Ishikawa (cell line): ENCODE results near the gene PROS1.

Source experiments
- CEBPB ChIP-seq: IDR thresholded peaks from 2 replicates; pipeline ENCODE4 v1.6.1; 2012
- CREB1 ChIP-seq: IDR thresholded peaks from 2 replicates; pipeline ENCODE4 v1.6.1; 2012; ENCODE audit warnings: low read depth
- EGR1 ChIP-seq: IDR thresholded peaks from 2 replicates; pipeline ENCODE4 v1.6.1; 2012
- EP300 ChIP-seq: IDR thresholded peaks from 2 replicates; pipeline ENCODE4 v1.6.1; 2012; ENCODE audit warnings: borderline replicate concordance
- FOXM1 ChIP-seq: IDR thresholded peaks from 2 replicates; pipeline ENCODE4 v1.6.1; 2012; ENCODE audit warnings: low read depth, borderline replicate concordance
- NFIC ChIP-seq: IDR thresholded peaks from 2 replicates; pipeline ENCODE4 v1.6.1; 2012
- RAD21 ChIP-seq: IDR thresholded peaks from 2 replicates; pipeline ENCODE4 v1.6.1; 2012; ENCODE audit warnings: low read depth
- TAF1 ChIP-seq: IDR thresholded peaks from 2 replicates; pipeline ENCODE4 v1.6.1; 2012; ENCODE audit warnings: low read depth, mild to moderate bottlenecking
- TCF12 ChIP-seq: IDR thresholded peaks from 2 replicates; pipeline ENCODE4 v1.6.1; 2012; ENCODE audit warnings: low read depth
- TEAD4 ChIP-seq: IDR thresholded peaks from 2 replicates; pipeline ENCODE4 v1.6.1; 2012
- YY1 ChIP-seq: IDR thresholded peaks from 2 replicates; pipeline ENCODE4 v1.6.1; 2012; ENCODE audit warnings: low read depth
- ZBTB7A ChIP-seq: IDR thresholded peaks from 2 replicates; pipeline ENCODE4 v1.6.1; 2012; ENCODE audit warnings: low read depth
- TF ChIP-seq, protein P1 (sequence below): IDR thresholded peaks from 2 replicates; pipeline ENCODE4 v1.6.1; 2012
- TF ChIP-seq, protein P2 (sequence below): IDR thresholded peaks from 2 replicates; pipeline ENCODE4 v1.6.1; 2012
- TF ChIP-seq, protein P3 (sequence below): IDR thresholded peaks from 2 replicates; pipeline ENCODE4 v1.6.1; 2012; ENCODE audit warnings: low read depth, mild to moderate bottlenecking

PROS1 gene

DNA sequence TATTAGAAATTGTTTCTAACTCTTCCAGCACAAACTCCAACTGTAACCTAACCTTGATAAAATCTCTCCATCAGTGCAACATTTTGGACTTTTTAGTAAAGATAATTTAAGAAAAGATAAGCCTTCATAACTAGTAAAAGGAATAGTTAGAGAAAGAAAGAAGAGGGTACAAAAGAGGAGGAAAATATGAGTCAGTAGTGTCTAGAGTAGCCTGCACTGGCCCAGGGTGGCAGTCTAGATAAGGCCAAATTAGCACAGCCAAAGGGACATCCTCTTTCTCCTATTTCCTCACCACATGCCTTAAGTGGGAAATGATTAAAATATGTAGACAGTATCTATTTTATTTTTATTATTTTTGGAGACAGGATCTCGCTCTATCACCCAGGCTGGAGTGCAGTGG lies 3.7 kb downstream of the PROS1 start:
- TF ChIP-seq YY1 (no peak), TAF1 (no peak), RAD21 (no peak), CREB1 (no peak), EP300 (no peak), FOXM1 (no peak), CEBPB (no peak), NFIC (no peak)

DNA sequence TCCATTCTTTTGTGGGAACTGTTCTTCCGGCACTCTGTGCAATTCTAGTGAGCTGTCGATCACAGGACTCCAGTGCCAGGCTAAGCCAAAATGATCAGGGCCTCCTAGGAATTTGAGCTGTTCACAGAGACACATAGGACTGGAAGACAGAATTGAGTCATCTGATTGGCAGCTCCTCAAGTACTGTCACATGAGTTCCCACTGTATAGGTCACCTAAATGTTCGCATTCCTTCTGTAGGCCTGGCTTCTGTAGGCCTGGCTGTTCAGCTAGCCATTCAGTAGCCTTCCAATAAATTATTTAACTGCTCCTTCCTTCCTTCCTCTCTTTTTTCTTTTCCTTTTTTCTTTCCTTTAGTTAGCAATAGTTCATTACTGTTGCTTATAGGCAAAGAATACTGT lies 4.3 kb downstream of the PROS1 start:
- no peak for TF ChIP-seq TCF12
- TF ChIP-seq FOXM1 = no peak
- TF ChIP-seq, protein P1, sequence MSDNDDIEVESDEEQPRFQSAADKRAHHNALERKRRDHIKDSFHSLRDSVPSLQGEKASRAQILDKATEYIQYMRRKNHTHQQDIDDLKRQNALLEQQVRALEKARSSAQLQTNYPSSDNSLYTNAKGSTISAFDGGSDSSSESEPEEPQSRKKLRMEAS = no peak
- TF ChIP-seq, protein P2, sequence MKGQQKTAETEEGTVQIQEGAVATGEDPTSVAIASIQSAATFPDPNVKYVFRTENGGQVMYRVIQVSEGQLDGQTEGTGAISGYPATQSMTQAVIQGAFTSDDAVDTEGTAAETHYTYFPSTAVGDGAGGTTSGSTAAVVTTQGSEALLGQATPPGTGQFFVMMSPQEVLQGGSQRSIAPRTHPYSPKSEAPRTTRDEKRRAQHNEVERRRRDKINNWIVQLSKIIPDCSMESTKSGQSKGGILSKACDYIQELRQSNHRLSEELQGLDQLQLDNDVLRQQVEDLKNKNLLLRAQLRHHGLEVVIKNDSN = no peak
- TF ChIP-seq EP300 = no peak

DNA sequence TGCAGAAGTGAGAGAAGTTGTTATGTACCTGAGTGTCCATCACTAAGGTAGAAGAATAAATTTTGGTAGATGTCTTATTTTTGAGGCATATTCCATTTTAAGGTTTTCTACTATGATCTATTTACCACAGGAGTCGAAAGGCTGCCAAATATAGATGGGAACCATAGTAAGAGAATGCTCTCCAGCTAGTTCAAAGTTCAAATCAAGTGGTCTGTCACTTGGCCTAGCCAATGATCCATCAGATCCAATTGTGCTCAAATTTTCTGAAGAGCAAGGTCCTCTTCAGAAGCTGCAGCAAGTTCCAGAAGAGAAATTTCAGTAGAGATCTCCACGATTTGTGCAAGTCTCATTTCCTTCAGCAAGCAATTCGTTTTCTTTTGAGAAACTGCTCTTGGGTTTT lies 10.9 kb downstream of the PROS1 start:
- TF ChIP-seq NFIC = no peak
- no peak for TF ChIP-seq TCF12
- no peak for TF ChIP-seq TEAD4
- TF ChIP-seq ZBTB7A = no peak
- no peak for TF ChIP-seq TAF1
- TF ChIP-seq EP300 = no peak
- TF ChIP-seq, protein P1 = no peak
- TF ChIP-seq, protein P3, sequence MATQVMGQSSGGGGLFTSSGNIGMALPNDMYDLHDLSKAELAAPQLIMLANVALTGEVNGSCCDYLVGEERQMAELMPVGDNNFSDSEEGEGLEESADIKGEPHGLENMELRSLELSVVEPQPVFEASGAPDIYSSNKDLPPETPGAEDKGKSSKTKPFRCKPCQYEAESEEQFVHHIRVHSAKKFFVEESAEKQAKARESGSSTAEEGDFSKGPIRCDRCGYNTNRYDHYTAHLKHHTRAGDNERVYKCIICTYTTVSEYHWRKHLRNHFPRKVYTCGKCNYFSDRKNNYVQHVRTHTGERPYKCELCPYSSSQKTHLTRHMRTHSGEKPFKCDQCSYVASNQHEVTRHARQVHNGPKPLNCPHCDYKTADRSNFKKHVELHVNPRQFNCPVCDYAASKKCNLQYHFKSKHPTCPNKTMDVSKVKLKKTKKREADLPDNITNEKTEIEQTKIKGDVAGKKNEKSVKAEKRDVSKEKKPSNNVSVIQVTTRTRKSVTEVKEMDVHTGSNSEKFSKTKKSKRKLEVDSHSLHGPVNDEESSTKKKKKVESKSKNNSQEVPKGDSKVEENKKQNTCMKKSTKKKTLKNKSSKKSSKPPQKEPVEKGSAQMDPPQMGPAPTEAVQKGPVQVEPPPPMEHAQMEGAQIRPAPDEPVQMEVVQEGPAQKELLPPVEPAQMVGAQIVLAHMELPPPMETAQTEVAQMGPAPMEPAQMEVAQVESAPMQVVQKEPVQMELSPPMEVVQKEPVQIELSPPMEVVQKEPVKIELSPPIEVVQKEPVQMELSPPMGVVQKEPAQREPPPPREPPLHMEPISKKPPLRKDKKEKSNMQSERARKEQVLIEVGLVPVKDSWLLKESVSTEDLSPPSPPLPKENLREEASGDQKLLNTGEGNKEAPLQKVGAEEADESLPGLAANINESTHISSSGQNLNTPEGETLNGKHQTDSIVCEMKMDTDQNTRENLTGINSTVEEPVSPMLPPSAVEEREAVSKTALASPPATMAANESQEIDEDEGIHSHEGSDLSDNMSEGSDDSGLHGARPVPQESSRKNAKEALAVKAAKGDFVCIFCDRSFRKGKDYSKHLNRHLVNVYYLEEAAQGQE = no peak
- TF ChIP-seq EGR1 = no peak
- TF ChIP-seq FOXM1 = no peak
- no peak for TF ChIP-seq CREB1
- TF ChIP-seq, protein P2 = no peak
- no peak for TF ChIP-seq CEBPB
- no peak for TF ChIP-seq RAD21
- no peak for TF ChIP-seq YY1

DNA sequence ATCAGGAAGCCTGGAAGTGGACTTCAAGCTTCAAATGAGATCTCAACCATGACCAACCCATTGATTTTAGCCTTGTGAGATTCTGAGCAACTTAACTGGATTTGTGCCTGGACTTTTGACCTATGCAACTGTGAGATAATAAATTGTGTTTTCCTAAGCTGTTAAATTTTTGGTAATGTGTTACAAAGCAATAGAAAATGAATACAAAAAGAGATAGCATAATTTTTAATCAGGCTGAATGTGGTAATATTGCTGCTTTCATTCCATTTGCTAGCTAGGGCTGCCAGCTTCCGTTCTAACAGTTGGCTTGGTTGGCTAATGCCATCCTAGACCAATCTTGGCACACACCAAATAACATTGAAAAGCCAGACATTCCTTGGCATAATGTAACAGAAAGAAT lies 12.2 kb downstream of the PROS1 start:
- TF ChIP-seq, protein P1 = no peak
- TF ChIP-seq ZBTB7A (no peak), EP300 (no peak), EGR1 (no peak), FOXM1 (no peak), TCF12 (no peak), YY1 (no peak), RAD21 (no peak), CEBPB (no peak), CREB1 (no peak), NFIC (no peak), TAF1 (no peak)
- TF ChIP-seq, protein P2 = no peak
- TF ChIP-seq, protein P3 = no peak

DNA sequence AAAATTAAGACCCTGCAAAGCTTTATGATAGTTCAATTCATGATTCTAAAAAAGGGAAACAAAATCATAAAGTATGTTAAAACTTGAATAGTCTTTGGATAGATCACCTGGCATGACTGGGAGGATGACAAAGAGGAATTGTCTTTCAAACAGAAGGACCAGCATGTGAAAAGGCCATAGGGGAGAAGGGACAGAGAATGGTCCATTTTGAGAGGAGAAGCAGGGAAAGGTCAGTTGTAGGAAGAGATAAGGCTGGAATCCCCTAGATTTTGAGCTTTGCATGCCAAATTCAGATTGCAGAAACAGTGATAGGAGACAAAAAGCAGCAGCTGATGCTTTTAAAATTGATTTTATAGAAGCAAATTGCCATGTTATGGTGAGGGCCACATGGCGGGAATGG lies 12.7 kb downstream of the PROS1 start:
- TF ChIP-seq EGR1 = no peak
- TF ChIP-seq CEBPB = no peak
- no peak for TF ChIP-seq TCF12
- no peak for TF ChIP-seq EP300
- no peak for TF ChIP-seq RAD21
- no peak for TF ChIP-seq FOXM1
- no peak for TF ChIP-seq CREB1
- TF ChIP-seq ZBTB7A = no peak
- TF ChIP-seq, protein P2 = no peak
- TF ChIP-seq, protein P3 = no peak
- no peak for TF ChIP-seq TEAD4
- TF ChIP-seq, protein P1 = no peak
- no peak for TF ChIP-seq YY1
- TF ChIP-seq TAF1 = no peak
- no peak for TF ChIP-seq NFIC
